HG03558 (cell line): ENCODE measurements around the gene TM9SF1.

Experiments used
- ATAC-seq: cut with Tn5 transposase; IDR thresholded peaks from one replicate; pipeline ENCODE4 v1.9.1; 2021; ENCODE audit warnings: moderate number of reproducible peaks; ENCODE audit not compliant: unreplicated experiment; ENCODE audit errors: extremely low read depth

The TM9SF1 gene

GRCh38 chr14:24159777-24160498 lies 35.3 kb downstream of the TM9SF1 start:
- no peak for ATAC-seq

GRCh38 chr14:24157331-24157730 lies 37.9 kb downstream of the TM9SF1 start:
- no peak for ATAC-seq

GRCh38 chr14:24156840-24157239 lies 38.4 kb downstream of the TM9SF1 start:
- no peak for ATAC-seq

- no peak for ATAC-seq
These were observed 40.1 kb downstream of the TM9SF1 start for GRCh38 chr14:24155100-24155499.

- no peak for ATAC-seq
These were observed 43.7 kb downstream of the TM9SF1 start for GRCh38 chr14:24151404-24152080.

- ATAC-seq: no peak
These were observed 44.2 kb downstream of the TM9SF1 start for GRCh38 chr14:24150993-24151392.

GRCh38 chr14:24150567-24150966 lies 44.7 kb downstream of the TM9SF1 start:
- no peak for ATAC-seq

- no peak for ATAC-seq
These were observed 45.2 kb downstream of the TM9SF1 start for GRCh38 chr14:24150061-24150460.

- no peak for ATAC-seq
These were observed 45.8 kb downstream of the TM9SF1 start for GRCh38 chr14:24149302-24149969.

GRCh38 chr14:24147761-24148428 lies 47.3 kb downstream of the TM9SF1 start:
- ATAC-seq: no peak

GRCh38 chr14:24146978-24147760 lies 48.1 kb downstream of the TM9SF1 start, which contains the start of gene RNF31:
Gene RNF31 (plus strand): TSS chr14:24147498. CDS start chr14:24147699, 201 bp downstream.
- peak; percentile 70 for ATAC-seq

- ATAC-seq: peak; percentile 37
These were observed 48.7 kb downstream of the TM9SF1 start, which contains the start of gene PSME2 for GRCh38 chr14:24146453-24146977. Gene PSME2 (minus strand): TSS chr14:24146610. CDS start chr14:24146581, 29 bp downstream.

GRCh38 chr14:24145690-24146452 lies 49.4 kb downstream of the TM9SF1 start:
- no peak for ATAC-seq

- ATAC-seq: no peak
These were observed 50.0 kb downstream of the TM9SF1 start for GRCh38 chr14:24145219-24145618.

GRCh38 chr14:24144451-24144850 lies 50.8 kb downstream of the TM9SF1 start:
- no peak for ATAC-seq

GRCh38 chr14:24143511-24143910 lies 51.7 kb downstream of the TM9SF1 start:
- ATAC-seq: no peak

GRCh38 chr14:24141097-24141880 lies 54.0 kb downstream of the TM9SF1 start, which contains the start of gene EMC9:
Gene EMC9 (minus strand): TSS chr14:24141591. CDS start chr14:24141304, 287 bp downstream.
- peak; percentile 64 for ATAC-seq
